GM23248 (cell line): ENCODE measurements around the gene GALNS.

Experiments used
- EZH2 ChIP-seq: fragments of 200-600 bp; sonication (generic); IDR thresholded peaks from 2 replicates; pipeline ENCODE4 v1.6.1; 2018; ENCODE audit warnings: antibody characterized with exemption, mild to moderate bottlenecking; ENCODE audit not compliant: insufficient read depth, poor library complexity, severe bottlenecking
- EZH2phosphoT487 ChIP-seq: fragments of 200-600 bp; sonication (generic); IDR thresholded peaks from 2 replicates; pipeline ENCODE4 v1.6.1; 2018; ENCODE audit warnings: antibody characterized with exemption, moderate library complexity, mild to moderate bottlenecking, low read depth; ENCODE audit not compliant: insufficient read depth

DNA sequence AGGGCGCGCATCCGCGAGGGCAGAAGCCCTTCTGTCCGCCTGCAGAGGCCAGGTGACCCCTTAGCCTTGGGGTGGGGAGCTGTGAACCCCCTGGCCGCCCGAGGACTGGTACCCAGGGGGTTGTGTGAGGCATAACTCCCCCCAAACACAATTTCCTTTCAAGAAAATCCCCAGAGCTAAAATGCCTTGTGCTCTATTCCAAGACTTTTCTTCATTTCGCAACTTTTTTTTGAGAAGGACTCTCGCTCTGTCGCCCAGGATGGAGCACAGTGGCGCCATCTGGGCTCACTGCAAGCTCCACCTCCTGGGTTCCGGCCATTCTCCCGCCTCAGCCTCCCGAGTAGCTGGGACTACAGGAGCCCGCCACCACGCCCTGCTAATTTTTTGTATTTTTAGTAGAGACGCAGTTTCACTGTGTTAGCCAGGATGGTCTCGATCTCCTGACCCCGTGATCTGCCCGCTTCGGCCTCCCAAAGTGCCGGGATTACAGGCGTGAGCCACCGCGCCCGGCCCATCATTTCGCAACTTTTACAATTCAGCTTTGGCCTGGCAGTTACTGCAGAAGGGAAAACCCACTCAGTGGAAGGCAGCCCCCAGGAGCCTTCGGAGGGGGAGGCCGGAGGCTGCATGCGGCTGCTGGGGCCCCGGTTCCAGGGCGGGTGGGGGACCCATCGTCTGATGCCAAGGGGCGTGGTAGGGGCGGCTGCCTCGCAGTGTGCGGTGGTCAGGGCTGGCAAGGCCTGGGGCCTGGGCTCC is 44.1 kb downstream of the GALNS start:
- TF ChIP-seq EZH2: no peak
- TF ChIP-seq EZH2phosphoT487: no peak
